ENCODE measurements around the gene PEX1.
A peak's percentile ranks its signal among the peaks of the same experiment; 100 is the strongest.
"Not testable (repeated sequence)": the region's sequence is repeated elsewhere in the genome, so short reads cannot be mapped to it uniquely, and the experiment has no call there.

Gene PEX1

DNA sequence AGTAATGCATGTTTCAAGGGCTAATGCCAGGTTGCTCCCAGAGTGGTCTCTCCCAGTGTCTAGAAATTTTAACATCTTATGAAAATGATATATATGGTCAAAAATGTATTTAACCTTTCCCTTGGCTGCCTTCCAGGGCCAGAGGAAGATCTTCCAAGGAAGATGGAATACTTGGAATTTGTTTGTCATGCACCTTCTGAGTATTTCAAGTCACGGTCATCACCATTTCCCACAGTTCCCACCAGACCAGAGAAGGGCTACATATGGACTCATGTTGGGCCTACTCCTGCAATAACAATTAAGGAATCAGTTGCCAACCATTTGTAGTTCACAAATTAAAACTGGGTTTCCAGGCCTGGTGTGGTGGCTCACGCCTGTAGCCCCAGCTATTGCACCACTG is 72.1 kb downstream of the PEX1 start:
- no peak for DNase-seq

DNA sequence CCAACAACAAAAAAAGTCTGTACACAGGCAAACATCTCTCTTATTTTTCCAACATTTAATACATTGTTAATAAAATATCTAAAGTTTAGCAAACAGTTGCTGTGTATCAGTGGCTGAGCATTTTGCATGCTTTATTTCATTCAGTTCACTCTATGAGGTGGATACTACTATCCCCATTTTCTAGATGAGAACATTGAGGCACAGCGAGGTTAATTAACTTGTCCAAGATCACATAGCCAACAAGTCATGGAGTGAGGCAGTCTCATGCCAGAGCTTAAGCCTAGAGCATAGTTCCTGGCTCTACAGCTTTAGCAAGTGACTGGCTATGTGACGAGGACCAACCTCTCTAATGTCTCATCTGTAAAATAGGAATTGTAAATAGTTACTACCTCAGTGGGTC is 76.7 kb downstream of the PEX1 start:
- DNase-seq, result no peak

DNA sequence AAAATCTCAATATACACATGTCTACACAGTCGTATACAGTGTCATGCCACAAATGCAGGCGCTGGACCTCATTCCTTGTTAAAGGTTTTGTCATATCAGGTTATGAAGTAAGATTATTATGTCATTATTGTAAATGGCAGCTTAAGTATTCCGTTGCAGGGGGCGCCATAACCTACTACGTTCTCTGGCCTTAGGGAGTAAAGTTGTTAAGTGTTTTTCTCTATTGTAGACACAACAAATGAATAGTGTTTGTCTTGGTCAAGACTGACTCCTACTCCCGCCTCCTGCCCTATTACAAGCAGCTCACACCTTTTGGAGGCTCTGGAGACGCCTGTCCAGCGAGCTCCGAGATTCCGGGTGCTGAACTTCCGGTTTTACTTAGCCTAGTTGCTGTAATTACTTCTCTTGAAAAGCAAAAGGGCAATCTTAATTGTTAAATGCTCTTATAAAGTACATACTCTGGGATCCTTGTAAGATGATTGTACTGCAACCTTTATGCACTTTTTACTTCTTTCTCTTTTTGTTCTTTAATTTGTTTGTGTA is 80.0 kb downstream of the PEX1 start:
- peak; percentile 66 for DNase-seq

DNA sequence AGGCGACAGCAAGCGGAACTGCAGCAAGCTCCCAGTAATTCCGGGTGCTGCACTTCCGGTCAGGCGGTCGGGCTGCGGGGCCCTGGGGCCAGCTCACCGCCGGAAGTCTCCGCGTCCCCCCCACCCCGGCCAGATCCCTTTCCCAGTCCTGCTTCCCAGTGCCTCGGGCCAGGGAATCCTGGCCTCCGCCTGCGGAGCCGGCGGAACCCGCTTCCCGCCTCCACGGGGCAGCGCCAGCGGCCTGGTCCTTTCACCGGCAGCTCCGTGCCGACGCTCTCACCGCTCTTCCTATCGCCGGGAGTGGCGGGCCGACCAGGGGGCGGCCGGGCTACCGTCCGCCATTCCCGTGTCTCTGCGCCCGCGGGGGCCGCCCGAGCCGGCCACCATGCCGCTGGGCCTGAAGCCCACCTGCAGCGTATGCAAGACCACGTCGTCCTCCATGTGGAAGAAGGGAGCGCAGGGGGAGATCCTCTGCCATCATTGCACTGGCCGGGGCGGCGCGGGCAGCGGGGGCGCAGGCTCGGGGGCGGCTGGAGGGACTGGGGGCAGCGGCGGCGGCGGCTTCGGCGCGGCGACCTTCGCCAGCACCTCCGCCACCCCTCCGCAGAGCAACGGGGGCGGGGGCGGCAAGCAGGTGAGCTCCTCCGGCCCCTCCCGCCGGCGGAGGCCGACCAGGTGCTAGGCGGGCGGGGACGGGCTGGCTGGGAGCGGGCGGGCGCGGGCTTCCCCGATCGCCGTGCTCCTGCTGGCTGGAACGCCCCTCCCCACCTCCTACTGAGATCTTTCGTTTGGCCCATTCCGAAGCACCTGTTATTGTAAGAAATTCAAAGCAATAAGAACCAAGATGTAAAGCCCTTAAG is 80.7 kb downstream of the PEX1 start, which contains the start of gene GATAD1:
GATAD1 (plus strand) TSS at position 138 of the 860 bp plus-strand sequence; CDS start at position 386, 248 bp downstream.
- peak; percentile 97 for DNase-seq

DNA sequence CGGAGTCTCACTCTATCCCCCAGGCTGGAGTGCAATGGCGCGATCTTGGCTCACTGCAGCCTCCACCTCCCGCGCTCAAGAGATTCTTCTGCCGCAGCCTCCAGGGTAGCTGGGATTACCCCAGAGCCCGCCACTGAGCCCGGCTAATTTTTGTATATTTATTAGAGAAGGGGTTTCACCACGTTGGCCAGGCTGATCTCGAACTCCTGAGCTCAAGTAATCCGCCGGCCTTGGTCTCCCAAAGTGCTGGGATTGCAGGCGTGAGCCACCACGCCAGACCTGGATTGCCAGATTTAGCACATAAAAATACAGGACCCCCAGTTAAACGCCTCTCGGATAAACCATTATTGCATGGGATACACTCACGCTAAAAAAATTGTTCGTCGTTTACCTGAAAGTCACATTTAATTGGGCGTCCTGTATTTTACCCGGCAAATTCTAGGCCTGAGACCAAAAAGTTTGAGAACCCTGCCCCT is 81.4 kb downstream of the PEX1 start:
- no peak for DNase-seq

DNA sequence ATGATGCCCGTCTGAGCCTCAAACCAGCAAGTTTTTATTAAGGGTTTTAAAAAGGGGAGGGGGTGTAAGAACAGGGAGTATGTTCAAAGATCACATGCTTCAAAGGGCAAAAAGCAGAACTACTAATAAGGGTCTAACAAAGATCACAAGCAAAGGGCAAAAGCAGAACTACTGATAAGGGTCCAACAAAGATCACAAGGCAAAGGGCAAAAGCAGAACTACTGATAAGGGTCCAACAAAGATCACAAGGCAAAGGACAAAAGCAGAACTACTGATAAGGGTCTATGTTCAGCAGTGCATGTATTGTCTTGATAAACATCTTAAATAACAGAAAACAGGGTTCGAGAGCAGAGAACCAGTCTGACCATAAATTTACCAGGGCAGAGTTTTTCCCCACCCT is 85.6 kb downstream of the PEX1 start:
- not testable (repeated sequence) for DNase-seq

DNA sequence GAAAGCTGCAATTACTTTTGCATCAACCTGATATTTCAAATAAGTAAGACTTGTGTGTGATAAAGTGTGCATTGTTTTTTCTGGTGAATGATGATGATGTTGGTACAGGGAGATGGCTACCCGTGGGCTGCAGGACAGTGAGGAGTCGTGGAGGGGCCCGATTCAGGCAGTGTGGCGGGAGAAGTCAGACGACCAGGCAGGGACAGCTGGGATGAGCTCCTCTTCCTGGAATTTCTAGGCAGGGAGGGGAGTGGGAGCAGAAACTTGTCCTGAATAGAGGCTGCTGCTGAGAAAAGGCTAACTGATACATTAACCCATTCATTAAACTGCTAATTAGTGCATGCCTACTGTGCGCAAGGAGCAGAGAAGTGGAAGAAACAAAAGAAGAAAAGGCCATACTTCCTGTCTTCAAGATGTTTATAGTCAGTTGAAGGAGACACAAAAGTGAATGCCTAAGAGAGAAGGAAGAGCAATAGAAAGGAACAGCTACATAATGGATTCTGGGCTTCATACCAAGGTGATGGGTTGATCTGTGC is 90.3 kb downstream of the PEX1 start:
- no peak for DNase-seq
